OCI-LY7 (cell line): ENCODE measurements around the gene FGD5.

Experiments
- EZH2phosphoT487 ChIP-seq: fragments of 200-600 bp; sonication (generic); IDR thresholded peaks from 2 replicates; pipeline ENCODE4 v1.6.1; 2018; ENCODE audit warnings: low read depth, borderline replicate concordance, mild to moderate bottlenecking, mixed run types, antibody characterized with exemption, low read length, moderate library complexity, mixed read lengths
- TF ChIP-seq, protein P1 (sequence below): fragments of 200-600 bp; sonication (generic); conservative IDR thresholded peaks from 2 replicates; pipeline ENCODE4 v1.5.1; 2014; ENCODE audit warnings: mild to moderate bottlenecking, antibody characterized with exemption, low read length, moderate library complexity, mixed read lengths

- TF ChIP-seq, protein P1, sequence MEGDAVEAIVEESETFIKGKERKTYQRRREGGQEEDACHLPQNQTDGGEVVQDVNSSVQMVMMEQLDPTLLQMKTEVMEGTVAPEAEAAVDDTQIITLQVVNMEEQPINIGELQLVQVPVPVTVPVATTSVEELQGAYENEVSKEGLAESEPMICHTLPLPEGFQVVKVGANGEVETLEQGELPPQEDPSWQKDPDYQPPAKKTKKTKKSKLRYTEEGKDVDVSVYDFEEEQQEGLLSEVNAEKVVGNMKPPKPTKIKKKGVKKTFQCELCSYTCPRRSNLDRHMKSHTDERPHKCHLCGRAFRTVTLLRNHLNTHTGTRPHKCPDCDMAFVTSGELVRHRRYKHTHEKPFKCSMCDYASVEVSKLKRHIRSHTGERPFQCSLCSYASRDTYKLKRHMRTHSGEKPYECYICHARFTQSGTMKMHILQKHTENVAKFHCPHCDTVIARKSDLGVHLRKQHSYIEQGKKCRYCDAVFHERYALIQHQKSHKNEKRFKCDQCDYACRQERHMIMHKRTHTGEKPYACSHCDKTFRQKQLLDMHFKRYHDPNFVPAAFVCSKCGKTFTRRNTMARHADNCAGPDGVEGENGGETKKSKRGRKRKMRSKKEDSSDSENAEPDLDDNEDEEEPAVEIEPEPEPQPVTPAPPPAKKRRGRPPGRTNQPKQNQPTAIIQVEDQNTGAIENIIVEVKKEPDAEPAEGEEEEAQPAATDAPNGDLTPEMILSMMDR, result no peak
- TF ChIP-seq EZH2phosphoT487, result no peak
Measured at GRCh38 chr3:14886101-14886500, 67.3 kb downstream of the FGD5 start.
